GM21529 (cell line): ENCODE results near the gene CNGA4.
"Not testable (repeated sequence)": the region's sequence is repeated elsewhere in the genome, so short reads cannot be mapped to it uniquely, and the experiment has no call there.

Source experiments
- ATAC-seq: cut with Tn5 transposase; IDR thresholded peaks from one replicate; pipeline ENCODE4 v1.9.1; 2021; ENCODE audit not compliant: unreplicated experiment

The CNGA4 gene

DNA sequence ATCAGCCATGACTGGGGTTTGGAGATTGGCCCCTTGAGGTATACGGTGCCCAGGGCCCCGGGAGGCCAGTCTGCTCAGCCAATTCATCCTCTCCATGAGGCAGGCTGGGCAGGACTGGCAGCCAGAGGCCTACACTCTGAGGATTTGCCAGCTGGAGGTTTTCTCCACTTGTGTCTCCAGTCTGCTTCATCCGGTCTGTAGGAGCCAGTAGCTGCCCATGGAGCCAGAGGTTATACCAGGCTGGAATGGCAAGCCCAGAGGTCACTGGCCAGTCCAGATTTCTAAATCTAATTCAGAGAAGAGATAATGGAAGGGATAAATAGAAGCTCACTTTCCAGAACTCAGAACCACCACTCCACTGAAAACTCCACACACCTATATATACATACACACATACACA lies 14.5 kb upstream of the CNGA4 start:
- ATAC-seq = no peak

GRCh38 chr11:6225024-6225423 lies 13.9 kb upstream of the CNGA4 start:
- no peak for ATAC-seq

GRCh38 chr11:6225896-6226295 lies 13.0 kb upstream of the CNGA4 start:
- ATAC-seq = no peak

GRCh38 chr11:6228520-6228919 lies 10.4 kb upstream of the CNGA4 start:
- no peak for ATAC-seq

- no peak for ATAC-seq
Measured at GRCh38 chr11:6229911-6230310, 9.0 kb upstream of the CNGA4 start.

DNA sequence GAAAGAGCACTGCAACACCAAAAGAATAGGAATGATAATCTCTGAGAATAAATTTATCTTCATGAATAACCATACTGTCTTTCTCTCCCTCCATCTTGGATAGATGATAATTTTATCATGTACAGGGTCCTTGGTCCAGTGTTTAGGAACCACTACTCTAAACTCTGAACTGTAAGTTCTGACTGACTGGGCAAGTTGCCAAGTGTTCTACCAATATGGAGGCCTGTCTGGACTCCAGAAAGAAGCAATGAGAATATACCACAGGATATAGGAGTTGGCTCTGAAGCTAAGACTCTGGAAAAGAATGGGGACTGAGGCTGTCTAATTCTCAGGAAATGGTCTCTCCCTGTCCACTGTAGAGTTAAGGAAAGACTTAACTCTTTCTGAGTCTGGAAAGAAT lies 6.0 kb upstream of the CNGA4 start:
- ATAC-seq = no peak

- ATAC-seq = no peak
Measured at GRCh38 chr11:6233984-6234386, 4.9 kb upstream of the CNGA4 start.

DNA sequence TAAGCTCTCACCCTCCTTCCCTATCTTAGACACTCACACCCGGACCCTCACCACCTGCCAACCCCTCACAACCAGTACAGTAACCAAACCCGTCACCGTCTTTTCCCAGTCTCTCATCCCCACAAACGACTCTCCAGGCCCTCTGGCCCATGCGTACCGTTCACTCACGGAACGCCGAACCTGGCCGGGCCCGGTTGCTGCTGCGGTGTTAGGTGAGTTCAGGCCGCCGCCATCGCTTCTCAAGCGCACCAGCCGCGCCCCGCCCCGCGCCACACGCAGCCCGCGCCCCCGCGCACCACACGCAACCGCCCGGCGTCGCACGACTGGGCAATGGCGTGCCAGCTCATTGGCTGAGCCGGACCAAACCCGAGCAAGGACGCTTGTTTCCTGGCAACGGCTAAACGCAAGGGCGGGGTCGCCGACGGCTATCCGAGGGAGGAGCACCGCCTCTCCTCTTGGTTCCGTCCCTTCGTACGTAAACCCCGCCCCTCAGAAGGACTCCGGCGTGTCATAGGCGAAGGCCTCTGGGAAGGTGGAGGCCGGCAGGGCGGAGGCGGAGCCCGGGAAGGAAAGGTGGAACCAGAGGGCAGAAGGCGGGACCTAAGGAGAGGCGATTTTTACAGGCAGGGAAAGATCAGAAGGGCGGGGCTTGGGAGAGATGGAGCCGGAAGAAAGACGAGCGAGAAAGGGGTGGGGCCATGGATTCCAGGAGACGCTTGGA lies 4.3 kb upstream of the CNGA4 start, which contains the start of gene FHIP1B:
TSS of gene FHIP1B (minus strand) at position 250 of the 721 bp plus-strand sequence. CDS start 10,120 bp downstream, outside the sequence.
- ATAC-seq = peak; percentile 95

GRCh38 chr11:6237266-6237665 lies 1.6 kb upstream of the CNGA4 start:
- ATAC-seq = no peak

DNA sequence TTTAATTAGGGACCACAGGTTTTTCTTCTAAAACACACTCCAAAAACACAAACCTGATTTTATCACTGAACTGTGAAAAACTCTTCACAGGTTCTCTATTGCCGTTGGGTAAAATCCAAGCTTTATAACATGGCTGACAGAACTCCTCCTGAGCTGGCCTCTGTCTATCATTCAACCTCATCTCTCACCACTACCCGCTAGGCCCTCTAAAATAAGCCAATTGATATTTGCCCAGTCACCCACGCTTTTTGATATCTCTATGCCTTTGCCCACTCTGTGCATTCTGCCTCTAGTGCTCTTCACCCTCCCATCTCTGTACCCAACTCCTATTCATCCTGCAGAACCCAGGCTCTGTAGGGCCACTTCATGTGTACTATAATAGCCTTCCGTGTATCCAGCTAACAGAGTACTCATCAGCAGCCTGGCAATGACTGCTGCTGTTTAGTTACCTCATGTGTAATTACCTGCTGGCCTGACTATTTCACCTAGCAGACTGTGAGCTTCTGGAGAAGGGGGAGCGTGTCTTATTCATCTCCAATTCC lies 1.1 kb upstream of the CNGA4 start:
- ATAC-seq = no peak

DNA sequence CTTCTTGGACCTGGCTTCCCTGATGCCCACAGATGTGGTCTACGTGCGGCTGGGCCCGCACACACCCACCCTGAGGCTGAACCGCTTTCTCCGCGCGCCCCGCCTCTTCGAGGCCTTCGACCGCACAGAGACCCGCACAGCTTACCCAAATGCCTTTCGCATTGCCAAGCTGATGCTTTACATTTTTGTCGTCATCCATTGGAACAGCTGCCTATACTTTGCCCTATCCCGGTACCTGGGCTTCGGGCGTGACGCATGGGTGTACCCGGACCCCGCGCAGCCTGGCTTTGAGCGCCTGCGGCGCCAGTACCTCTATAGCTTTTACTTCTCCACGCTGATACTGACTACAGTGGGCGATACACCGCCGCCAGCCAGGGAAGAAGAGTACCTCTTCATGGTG lies 1.2 kb downstream of the CNGA4 start:
- no peak for ATAC-seq

GRCh38 chr11:6240781-6241180 lies 1.9 kb downstream of the CNGA4 start:
- ATAC-seq = no peak

- no peak for ATAC-seq
Measured at GRCh38 chr11:6241316-6241715, 2.4 kb downstream of the CNGA4 start.

GRCh38 chr11:6245536-6245935 lies 6.6 kb downstream of the CNGA4 start:
- ATAC-seq = no peak

- ATAC-seq = no peak
Measured at GRCh38 chr11:6248248-6248647, 9.4 kb downstream of the CNGA4 start.

DNA sequence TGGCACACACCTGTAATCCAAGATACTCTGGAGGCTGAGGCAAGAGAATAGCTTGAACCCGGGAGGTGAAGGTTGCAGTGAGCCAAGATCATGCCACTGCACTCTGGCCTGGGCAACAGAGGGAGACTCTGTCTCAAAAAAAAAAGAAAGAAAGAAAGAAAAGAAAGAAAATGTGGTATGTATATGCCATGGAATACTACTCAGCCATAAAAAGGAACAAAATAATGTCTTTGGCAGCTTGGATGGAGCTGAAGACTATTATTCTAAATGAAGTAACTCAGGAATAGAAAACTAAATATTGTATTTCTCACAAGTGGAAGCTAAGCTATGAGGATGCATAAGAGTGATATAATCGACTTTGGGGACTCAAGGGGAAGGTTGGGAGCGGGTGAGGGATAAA lies 10.0 kb downstream of the CNGA4 start:
- not testable (repeated sequence) for ATAC-seq

DNA sequence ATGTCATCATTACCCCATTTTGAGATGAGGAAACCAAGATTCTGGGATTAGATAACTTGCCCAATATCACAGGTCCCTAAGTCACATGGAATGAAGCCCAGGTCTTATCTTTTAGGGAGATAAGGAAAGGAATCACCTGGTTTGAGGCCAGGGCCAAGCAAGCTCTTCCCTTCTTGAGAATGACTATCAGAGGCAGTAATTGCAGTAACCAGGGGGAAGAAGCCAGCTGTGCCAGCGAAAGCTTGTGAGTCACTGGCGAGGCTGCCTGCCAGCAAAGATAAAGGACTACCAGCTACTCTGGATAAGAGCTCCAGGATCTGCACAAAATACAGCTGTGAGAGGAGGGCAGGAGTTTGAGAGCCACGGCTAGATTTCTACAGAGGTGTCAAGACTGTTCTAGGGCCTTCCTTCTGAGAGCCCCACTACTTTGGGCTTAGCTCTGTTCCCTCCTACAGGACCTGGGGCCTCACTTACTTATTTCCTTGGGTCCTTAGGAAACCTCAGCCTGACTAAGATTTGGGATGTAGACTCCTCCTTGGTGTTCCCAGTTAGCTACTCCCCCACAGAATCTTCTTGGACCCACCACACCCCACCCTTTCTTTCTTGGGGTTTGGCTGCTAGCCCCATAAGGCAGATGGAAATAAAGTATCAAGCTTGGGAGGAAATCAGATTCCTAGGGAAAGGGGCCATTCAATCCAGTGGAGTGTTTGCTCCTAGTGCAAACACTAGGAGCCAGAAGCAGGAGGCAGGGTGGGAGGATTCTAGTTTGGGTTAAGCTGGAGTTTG lies 11.1 kb downstream of the CNGA4 start:
- no peak for ATAC-seq

DNA sequence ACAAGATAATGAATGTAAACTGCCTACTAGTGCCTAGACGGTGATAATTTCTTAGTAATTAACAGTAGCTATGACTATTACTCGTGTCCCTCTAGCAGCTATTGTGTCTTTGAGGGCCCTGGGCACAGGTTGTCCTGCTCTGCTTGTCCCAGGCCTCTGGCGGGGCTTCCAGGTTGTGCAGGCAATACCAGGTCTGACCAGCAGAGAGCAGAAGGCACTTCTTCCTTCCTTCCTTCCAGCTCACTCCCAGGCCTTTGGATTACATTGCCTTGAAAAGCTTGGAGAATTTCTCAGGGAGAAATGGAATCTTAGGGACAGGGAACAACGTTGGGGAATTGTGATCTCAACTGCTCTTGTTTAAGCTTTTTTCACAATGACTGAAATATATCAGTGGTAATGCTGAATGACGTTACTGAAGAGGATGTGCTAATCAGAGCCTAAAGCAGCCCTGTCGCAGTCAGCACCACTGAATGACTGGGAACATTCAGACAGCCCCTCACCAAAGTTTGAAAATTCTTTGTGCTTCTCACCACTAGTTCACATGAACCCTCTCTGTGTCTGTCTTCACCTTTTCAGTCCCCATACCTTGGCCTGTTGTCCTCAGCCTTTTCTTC lies 12.3 kb downstream of the CNGA4 start:
- peak; percentile 61 for ATAC-seq

DNA sequence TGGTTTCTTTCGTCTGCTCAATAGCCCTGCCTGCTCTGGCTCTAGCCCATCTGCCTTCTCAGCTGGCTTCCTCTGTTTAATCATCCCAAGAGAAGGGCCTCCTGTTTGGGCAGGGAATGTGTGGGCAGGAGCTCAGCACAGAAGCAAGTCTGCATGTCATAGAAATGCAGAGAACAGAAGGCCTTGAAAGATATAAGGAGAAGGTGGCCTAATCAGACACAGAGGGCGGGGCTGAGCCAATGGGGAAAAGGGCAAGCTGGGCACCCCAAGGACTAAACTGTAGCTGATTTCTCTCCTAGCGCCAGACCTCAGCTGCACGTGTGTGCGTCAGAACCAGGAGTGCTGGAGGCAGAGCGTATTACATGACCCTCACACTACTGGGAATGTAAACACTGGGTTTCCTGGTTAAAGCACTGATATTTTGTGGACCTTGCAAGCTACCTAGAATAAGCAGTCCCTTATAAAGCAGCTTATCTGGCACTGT lies 13.1 kb downstream of the CNGA4 start:
- ATAC-seq = no peak

DNA sequence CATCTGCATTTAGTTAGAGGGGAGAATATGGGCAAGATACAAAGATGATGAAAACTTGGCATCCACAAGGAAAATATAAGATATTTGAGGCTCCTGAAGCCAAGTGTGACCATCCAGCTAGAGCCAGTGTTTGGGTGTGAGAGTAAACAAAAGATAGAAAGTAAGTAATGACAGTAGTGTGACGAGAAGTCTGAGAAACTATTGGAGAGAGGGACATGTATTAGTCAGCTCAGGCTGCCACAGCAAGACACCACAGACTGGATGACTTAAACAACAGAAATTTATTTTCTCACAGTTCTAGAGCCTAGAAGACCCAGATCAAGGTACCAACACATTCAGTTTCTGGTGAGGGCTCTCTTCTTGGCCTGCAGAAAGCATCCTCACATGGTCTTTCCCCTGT lies 14.3 kb downstream of the CNGA4 start:
- ATAC-seq = peak; percentile 61

- ATAC-seq = no peak
Measured at GRCh38 chr11:6258141-6258540, 19.3 kb downstream of the CNGA4 start.
